Heart left ventricle (tissue), 13 donors: ENCODE measurements around the gene SYMPK.

Source experiments
- CTCF ChIP-seq, 12 donors: fragments of 200-600 bp; sonication (generic) in 4 of 12; IDR thresholded peaks; one replicate each; pipeline versions ENCODE4 v1.5.0 to v1.8.0; 2018 to 2022; ENCODE audit warnings: antibody characterized with exemption in 12 of 12, mild to moderate bottlenecking in 5 of 12
- POLR2A ChIP-seq, 2 donors: fragments of 450-650 bp; IDR thresholded peaks; one replicate each; pipeline ENCODE4 v1.6.1; 2017; ENCODE audit warnings: antibody characterized with exemption in 2 of 2, mild to moderate bottlenecking in 2 of 2, moderate library complexity in 2 of 2
- donor health status: ischemic (EF 13 %, LVEDD 7.1; RV severe dilation, severe dysfunction).
- donor health status: DM: no; HTN: yes; CAD: no.
- donor health status: DM: no; HTN: no; CAD: no.
- donor health status: ischemic (EF 25% LVEDD 6.9; RV normal size, moderate dysfunction).
- donor health status: ischemic (EF 25% LVEDD 5.7; RV mildly dilated, moderate dysfunction).
- donor health status: ischemic (EF 35%, LVEDD 5.7; RV mildly dilated, moderate dysfunction).
- donor health status: nonischemic (EF 11% LVEDD 7.7; RV severe dilation, severe dysfunction).
- donor health status: DM: yes; HTN: yes; CAD: no.
- donor health status: PGD.
- donor health status: ischemic (EF 29% LVEDD 5.4; RV normal size, mild dysfunction).
- donor health status: nonischemic (EF 23%, LVEDD 6.1; RV moderate dilation, normal function).

GRCh38 chr19:45814851-45815480 is 48.0 kb downstream of the SYMPK start, which contains the start of gene RSPH6A:
- no peak for TF ChIP-seq CTCF (IDR thresholded peaks at IDR 0.05)
- no peak for TF ChIP-seq POLR2A (IDR thresholded peaks at IDR 0.05)
